T-cell (primary cell): ENCODE data around the gene TOP1. TPM values are rescaled to one million over a fixed set of nuclear protein-coding genes. Genes with fewer than 3 reads are reported as not detected.

Source experiments
- ATAC-seq, 4 experiments: fragments of 200-7000 bp in 3 of 4; fragments of 150-1000 bp in 1 of 4; cut with Tn5 transposase; replicated peaks in 1 of 4; 1 replicate in 3 of 4; 2 replicates in 1 of 4; pipeline ENCODE4 v1.10.0; 2021; ENCODE audit warnings: moderate library complexity in 3 of 4, mild to moderate bottlenecking in 2 of 4, moderate number of reproducible peaks in 1 of 4
- CTCF ChIA-PET, 2 donors: fragments of 300-600 bp; sonication (Branson Sonifier 250); formaldehyde crosslinking; loops; one replicate each; lab custom pipeline; 2022; ENCODE audit warnings: antibody characterized with exemption in 2 of 2; lab: Charles Lee
- POLR2A ChIA-PET, 2 donors: fragments of 300-600 bp; sonication (Branson Sonifier 250); formaldehyde crosslinking; loops; one replicate each; lab custom pipeline; 2022; ENCODE audit warnings: antibody characterized with exemption in 2 of 2; lab: Charles Lee
- DNase-seq, 35 experiments: peaks; one replicate each; pipeline versions ENCODE4 v3.0.0 to v3.0.0-alpha.2; 2013 to 2023
- H3K27ac ChIP-seq: one replicate; pipeline ENCODE4 v1.5.1; 2013; ENCODE audit warnings: low read length
- H3K27me3 ChIP-seq, 2 experiments: replicated peaks in 1 of 2; 1 replicate in 1 of 2; 2 replicates in 1 of 2; pipeline versions ENCODE4 v1.6.1 to v1.7.0; 2013; ENCODE audit warnings: low read length in 1 of 2, mixed read lengths in 1 of 2; ENCODE audit not compliant: control insufficient read depth in 2 of 2, insufficient read depth in 2 of 2; ENCODE audit errors: extremely low read depth in 1 of 2
- H3K36me3 ChIP-seq, 2 donors: 1 replicate in 1 of 2; 2 replicates in 1 of 2; pipeline versions ENCODE4 v1.6.1 to v1.7.0; 2013; ENCODE audit warnings: low read length in 1 of 2; ENCODE audit not compliant: control insufficient read depth in 2 of 2, insufficient read depth in 1 of 2; ENCODE audit errors: extremely low read depth in 1 of 2
- H3K4me1 ChIP-seq, 2 experiments: 1 replicate in 1 of 2; 2 replicates in 1 of 2; pipeline versions ENCODE4 v1.6.1 to v1.7.0; 2013; ENCODE audit warnings: low read length in 2 of 2, mixed read lengths in 1 of 2; ENCODE audit not compliant: insufficient read depth in 2 of 2, control insufficient read depth in 1 of 2; ENCODE audit errors: extremely low read depth in 1 of 2
- H3K4me3 ChIP-seq, 2 donors: 1 replicate in 1 of 2; 2 replicates in 1 of 2; pipeline versions ENCODE4 v1.5.1 to v1.7.0; 2013; ENCODE audit warnings: mild to moderate bottlenecking in 2 of 2, low read length in 1 of 2, moderate library complexity in 1 of 2; ENCODE audit not compliant: control insufficient read depth in 1 of 2; ENCODE audit errors: extremely low read depth in 1 of 2
- H3K9me3 ChIP-seq: 2 replicates; pipeline ENCODE4 v1.7.0; 2013
- H3K27ac Mint-ChIP-seq, 2 donors: one replicate each; pipeline ENCODE4 v1.8.0; 2020 to 2021; ENCODE audit warnings: mild to moderate bottlenecking in 2 of 2, mixed read lengths in 2 of 2
- H3K27me3 Mint-ChIP-seq, 2 donors: one replicate each; pipeline ENCODE4 v1.8.0; 2021 to 2022; ENCODE audit warnings: mixed read lengths in 2 of 2
- H3K36me3 Mint-ChIP-seq: one replicate; pipeline ENCODE4 v1.8.0; 2021; ENCODE audit warnings: mixed read lengths
- H3K4me1 Mint-ChIP-seq, 3 donors: one replicate each; pipeline ENCODE4 v1.8.0; 2020 to 2022; ENCODE audit warnings: mixed read lengths in 3 of 3, mild to moderate bottlenecking in 1 of 3
- H3K4me3 Mint-ChIP-seq, 3 donors: one replicate each; pipeline ENCODE4 v1.8.0; 2020 to 2022; ENCODE audit warnings: mild to moderate bottlenecking in 3 of 3, mixed read lengths in 3 of 3, moderate library complexity in 3 of 3
- H3K9me3 Mint-ChIP-seq, 3 donors: one replicate each; pipeline ENCODE4 v1.8.0; 2020 to 2022; ENCODE audit warnings: mixed read lengths in 3 of 3
- WGBS: methylation state at CpG from one replicate; pipeline ENCODE4 v1.1.5; 2013; ENCODE audit warnings: missing lambda C conversion rate; ENCODE audit not compliant: insufficient coverage; 5-methylcytosine and 5-hydroxymethylcytosine counted together
- total RNA-seq, 35 experiments: library from RNA in 6 of 35; stranded (reverse) in 6 of 35; fragments of 120-200 nt in 1 of 35; gene quantifications; one replicate each; pipeline versions ENCODE4 v1.2.1 to v1.2.4 and lab custom pipeline; 2013 to 2026

The TOP1 gene
- total RNA-seq, 5 donors from 2014 or later (not counting 1 experiment from before 2014, with no cell fraction given) = 30.2 to 41.2 (median 38.1) TPM

DNA sequence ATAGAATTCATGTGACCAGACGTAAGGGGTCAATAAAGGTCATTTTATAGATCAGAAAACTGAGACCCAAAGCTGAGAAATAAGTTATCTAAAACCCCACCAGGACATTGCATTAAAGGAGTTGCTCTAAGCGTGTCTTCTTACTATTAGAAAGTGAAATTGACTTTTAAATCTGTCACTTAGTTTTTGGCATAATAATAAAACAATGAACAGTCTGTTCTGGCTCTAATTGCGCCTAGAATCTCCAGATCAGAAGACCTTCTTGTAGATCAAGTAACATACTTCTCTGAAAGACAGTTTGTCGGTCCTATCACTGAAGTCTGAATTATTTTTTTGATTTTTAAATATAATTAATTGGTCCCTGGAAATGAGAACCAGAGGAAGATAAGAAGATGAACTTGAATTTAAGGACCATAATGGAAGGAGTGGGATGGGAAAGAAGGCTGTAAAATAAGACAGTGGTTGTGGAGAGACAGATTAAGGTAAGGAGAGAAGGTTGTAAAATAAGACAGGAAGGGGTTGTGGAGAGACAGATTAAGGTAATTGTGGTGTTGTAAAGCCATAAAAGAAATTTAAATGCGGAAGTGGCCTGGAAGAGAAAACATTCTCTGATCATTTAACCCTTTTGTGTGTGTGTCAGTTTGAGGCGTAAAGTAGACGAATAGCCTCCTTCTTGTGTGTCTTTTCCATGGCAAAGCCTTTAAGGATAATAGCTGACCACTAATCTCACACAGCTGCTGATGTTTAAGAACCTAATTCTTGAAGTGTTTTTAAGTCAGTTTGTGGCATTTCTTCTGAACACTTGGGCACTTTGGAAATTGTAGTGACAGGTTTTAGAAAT is 20.1 kb downstream of the TOP1 start:
- Mint-ChIP-seq H3K36me3 (peaks cover 4% of the 10 kb centered on the region), H3K27ac (peak overlapping the region; percentile 86 to 92), H3K4me1 (peaks cover 92 to 96% (median 94%) of the 10 kb centered on the region in 3 donors), H3K4me3 (peak overlapping the region; percentile 76 to 79 (median 77)), H3K27me3 (no peaks in the 10 kb centered on the region), H3K9me3 (no peaks in the 10 kb centered on the region)
- peak; percentile 69 to 78 (median 73) for ATAC-seq
- no CpG with 5 or more reads among the region's 7 CpGs for WGBS
- ChIA-PET CTCF (interaction anchor here in 1 of 2 donors (0.7 kb wide), 1 partner anchor 86 kb away, joined by 4 read pairs; no protein-coding TSS in a partner anchor), POLR2A (no interaction called here)
- Histone ChIP-seq H3K27me3 (no peaks in the 10 kb centered on the region), H3K9me3 (no peaks in the 10 kb centered on the region), H3K4me1 (peaks cover 36 to 63% of the 10 kb centered on the region in 2 experiments), H3K27ac (peak overlapping the region; percentile 75), H3K36me3 (no peaks in the 10 kb centered on the region), H3K4me3 (peak overlapping the region; percentile 21 to 41)
- peak in 1 of 35 experiments; percentile 56 for DNase-seq

DNA sequence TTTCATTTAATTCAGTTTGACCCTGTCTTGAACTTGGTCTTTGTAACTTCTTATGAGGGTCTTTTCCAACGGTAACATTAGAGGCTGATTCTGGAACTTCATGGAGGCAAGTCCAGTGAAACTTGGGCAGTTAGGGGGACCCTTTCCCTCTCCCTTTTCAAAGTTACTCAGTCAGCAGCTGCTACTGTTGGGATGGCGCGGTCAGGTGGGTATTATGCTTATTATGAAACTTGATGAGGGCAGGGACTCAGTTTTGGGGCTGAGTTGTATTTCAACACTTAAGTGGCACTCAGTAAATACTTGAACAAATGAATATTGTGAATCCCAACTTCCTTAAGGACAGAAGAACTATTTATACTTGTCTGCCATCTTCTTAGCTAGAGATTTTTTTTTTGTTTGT is 20.8 kb downstream of the TOP1 start:
- peaks cover 36 to 63% of the 10 kb centered on the region in 2 experiments for H3K4me1 ChIP-seq
- no peaks in the 10 kb centered on the region for H3K36me3 ChIP-seq
- H3K27me3 Mint-ChIP-seq = no peaks in the 10 kb centered on the region
- H3K27me3 ChIP-seq = no peaks in the 10 kb centered on the region
- peak overlapping the region; percentile 86 to 92 for H3K27ac Mint-ChIP-seq
- peaks cover 94 to 98% (median 95%) of the 10 kb centered on the region in 3 donors for H3K4me1 Mint-ChIP-seq
- no peaks in the 10 kb centered on the region for H3K9me3 Mint-ChIP-seq
- H3K27ac ChIP-seq = peak overlapping the region; percentile 75
- peaks cover 11% of the 10 kb centered on the region for H3K36me3 Mint-ChIP-seq
- ATAC-seq = no peak
- CTCF ChIA-PET = interaction anchor here in 1 of 2 donors (0.6 to 1.1 kb wide), 4 partner anchors 21 to 85 kb away, joined by 3 to 5 read pairs (median 4); no protein-coding TSS in a partner anchor
- no CpG with 5 or more reads among the region's 3 CpGs for WGBS
- H3K4me3 Mint-ChIP-seq = peak overlapping the region in 1 of 3 donors; percentile 77
- no peak overlapping the region for H3K4me3 ChIP-seq
- no peak for DNase-seq
- no peaks in the 10 kb centered on the region for H3K9me3 ChIP-seq
- POLR2A ChIA-PET = interaction anchor here (0.6 to 1.1 kb wide), 2 partner anchors 19 kb away, joined by 3 read pairs; no protein-coding TSS in a partner anchor

DNA sequence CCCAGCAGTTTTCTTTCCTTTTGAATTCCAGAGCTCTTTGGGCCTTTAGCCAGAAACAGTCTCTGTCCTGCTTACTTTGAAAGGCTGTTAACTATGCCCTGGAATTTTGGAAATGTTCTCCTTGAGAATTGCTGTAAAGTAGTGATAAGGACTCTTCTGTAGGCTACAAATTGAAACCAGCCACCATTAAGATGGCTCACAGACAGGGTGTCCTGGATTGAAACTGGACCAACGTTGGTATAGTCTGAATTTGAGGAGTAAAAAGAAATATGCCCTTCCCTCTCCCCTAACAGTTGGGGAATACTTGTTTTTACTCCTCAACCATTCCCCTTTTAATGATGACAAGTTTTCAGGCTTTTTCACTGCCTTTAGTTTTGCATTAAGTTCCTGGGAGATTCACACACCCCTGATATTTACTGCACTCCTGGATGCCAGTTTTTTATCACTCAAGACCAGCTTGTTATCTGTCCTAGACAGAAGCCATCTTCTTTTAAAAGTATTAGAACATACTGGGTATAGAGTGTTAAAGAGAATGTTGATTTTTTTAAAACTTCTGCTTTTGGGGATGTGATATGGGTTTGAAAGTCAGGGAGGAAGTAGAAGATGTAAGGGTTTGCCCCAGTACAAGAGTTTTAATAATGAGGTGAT is 21.9 kb downstream of the TOP1 start:
- no CpG with 5 or more reads among the region's 1 CpG for WGBS
- Mint-ChIP-seq H3K9me3 (no peaks in the 10 kb centered on the region), H3K4me1 (peaks cover 95 to 97% (median 97%) of the 10 kb centered on the region in 3 donors), H3K36me3 (peaks cover 9% of the 10 kb centered on the region), H3K27me3 (no peaks in the 10 kb centered on the region), H3K4me3 (peak overlapping the region in 2 of 3 donors; percentile 32 to 77), H3K27ac (peak overlapping the region; percentile 58 to 71)
- Histone ChIP-seq H3K4me1 (peaks cover 36 to 67% of the 10 kb centered on the region in 2 experiments), H3K9me3 (no peaks in the 10 kb centered on the region), H3K27me3 (no peaks in the 10 kb centered on the region), H3K36me3 (no peaks in the 10 kb centered on the region), H3K4me3 (no peak overlapping the region), H3K27ac (no peak overlapping the region)
- ChIA-PET POLR2A (interaction anchor here in 1 of 2 donors (0.6 to 1.1 kb wide), 3 partner anchors 10 to 25 kb away, joined by 3 read pairs; no protein-coding TSS in a partner anchor), CTCF (interaction anchor here in 1 of 2 donors (1.1 kb wide), 1 partner anchor 27 kb away, joined by 5 read pairs; no protein-coding TSS in a partner anchor)
- ATAC-seq = no peak
- no peak for DNase-seq

DNA sequence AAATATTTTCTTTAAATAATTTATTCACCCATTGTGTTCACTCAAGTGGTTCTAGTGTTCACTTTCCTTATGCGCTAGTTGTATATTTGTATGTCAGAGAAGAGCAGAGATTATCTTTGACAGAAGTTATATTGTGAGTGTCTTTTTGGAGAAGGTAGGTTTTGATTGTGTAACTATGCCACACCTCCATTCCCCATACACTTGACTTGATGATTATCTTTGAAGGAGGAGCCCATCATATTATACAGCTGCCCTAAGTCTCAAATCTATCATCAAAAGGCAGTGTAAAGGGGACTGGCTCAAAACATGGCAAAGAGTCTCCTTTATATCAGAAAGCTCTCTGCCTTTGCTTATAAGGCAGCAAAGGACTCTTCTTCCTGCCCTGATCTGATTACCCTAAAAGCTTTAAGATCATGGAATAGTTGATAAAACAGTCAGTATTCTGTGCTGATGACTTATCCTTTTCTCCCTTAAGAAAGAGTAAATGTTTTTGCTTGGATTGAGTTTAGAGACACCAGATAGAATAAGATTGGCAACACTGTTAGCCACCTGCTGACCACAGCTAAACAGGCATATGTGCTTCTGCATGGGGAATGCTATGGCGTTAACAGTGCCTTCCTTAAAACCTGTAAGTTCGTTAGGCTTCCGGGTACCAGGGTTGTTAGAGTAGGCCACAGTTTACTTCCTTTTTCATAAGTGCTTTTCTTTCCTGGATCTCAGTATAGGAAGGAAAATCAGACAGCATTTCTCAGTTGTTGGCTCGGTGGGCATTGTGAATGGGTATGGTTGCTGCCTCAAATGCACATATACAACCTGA is 22.6 kb downstream of the TOP1 start:
- peaks cover 95 to 97% (median 97%) of the 10 kb centered on the region in 3 donors for H3K4me1 Mint-ChIP-seq
- DNase-seq = no peak
- Histone ChIP-seq H3K4me1 (peaks cover 34 to 62% of the 10 kb centered on the region in 2 experiments), H3K9me3 (no peaks in the 10 kb centered on the region), H3K4me3 (no peak overlapping the region), H3K27me3 (no peaks in the 10 kb centered on the region), H3K36me3 (no peaks in the 10 kb centered on the region), H3K27ac (no peak overlapping the region)
- CTCF ChIA-PET = interaction anchor here in 1 of 2 donors (1.3 kb wide), 1 partner anchor 60 kb away, joined by 3 read pairs; no protein-coding TSS in a partner anchor
- peak overlapping the region; percentile 17 to 77 (median 32) for H3K4me3 Mint-ChIP-seq
- peak overlapping the region in 1 of 2 donors; percentile 71 for H3K27ac Mint-ChIP-seq
- POLR2A ChIA-PET = interaction anchor here (1.0 to 1.1 kb wide), 2 partner anchors 21 to 24 kb away, joined by 3 read pairs; no protein-coding TSS in a partner anchor
- peaks cover 15% of the 10 kb centered on the region for H3K36me3 Mint-ChIP-seq
- no peak for ATAC-seq
- H3K27me3 Mint-ChIP-seq = no peaks in the 10 kb centered on the region
- WGBS = 48% methylated on average over 4 of the region's 5 CpGs
- H3K9me3 Mint-ChIP-seq = no peaks in the 10 kb centered on the region

DNA sequence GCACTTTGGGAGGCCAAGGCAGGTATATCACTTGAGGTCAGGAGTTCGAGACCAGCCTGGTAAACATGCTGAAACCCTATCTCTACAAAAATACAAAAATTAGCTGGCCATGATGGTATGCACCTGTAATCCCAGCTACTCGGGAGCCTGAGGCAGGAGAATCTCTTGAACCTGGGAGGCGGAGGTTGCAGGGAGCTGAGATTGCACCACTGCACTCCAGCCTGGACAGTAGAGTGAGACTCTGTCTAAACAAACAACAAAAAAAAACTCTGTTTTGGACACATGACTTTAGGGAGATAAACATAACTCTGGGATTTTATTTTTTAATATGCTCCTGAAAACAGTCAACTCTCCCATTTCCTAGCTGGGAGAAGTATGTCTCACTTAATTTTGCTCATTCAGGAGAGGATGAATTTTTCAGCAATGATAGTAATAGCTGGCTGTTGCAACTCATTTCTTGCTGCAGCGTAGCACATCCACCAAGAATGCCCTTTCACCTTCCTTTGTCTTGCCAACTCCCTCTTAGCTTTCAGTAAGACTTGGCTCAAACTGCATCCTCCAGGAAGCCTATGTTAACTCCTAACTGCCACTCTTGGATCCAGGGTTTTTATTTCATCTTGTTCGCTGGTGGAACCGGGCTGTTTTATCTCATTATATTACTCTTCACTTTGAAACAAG is 24.3 kb downstream of the TOP1 start:
- Histone ChIP-seq H3K27me3 (no peaks in the 10 kb centered on the region), H3K27ac (no peak overlapping the region), H3K4me3 (no peak overlapping the region), H3K4me1 (peaks cover 23 to 45% of the 10 kb centered on the region in 2 experiments), H3K36me3 (no peaks in the 10 kb centered on the region), H3K9me3 (no peaks in the 10 kb centered on the region)
- peaks cover 15% of the 10 kb centered on the region for H3K36me3 Mint-ChIP-seq
- DNase-seq = no peak
- H3K4me3 Mint-ChIP-seq = no peak overlapping the region
- POLR2A ChIA-PET = interaction anchor here in 1 of 2 donors (0.6 to 0.7 kb wide), 3 partner anchors 12 to 45 kb away, joined by 3 to 4 read pairs (median 4); no protein-coding TSS in a partner anchor
- H3K27me3 Mint-ChIP-seq = no peaks in the 10 kb centered on the region
- H3K27ac Mint-ChIP-seq = no peak overlapping the region
- CTCF ChIA-PET = no interaction called here
- no peaks in the 10 kb centered on the region for H3K9me3 Mint-ChIP-seq
- peaks cover 87 to 89% (median 87%) of the 10 kb centered on the region in 3 donors for H3K4me1 Mint-ChIP-seq
- WGBS = 100% methylated on average over 4 of the region's 6 CpGs
- ATAC-seq = no peak
